Panc1 (cell line): ENCODE measurements around the gene SASH3.

Experiments
- CTCF ChIP-seq: fragments of 450-650 bp; IDR thresholded peaks from 2 replicates; pipeline ENCODE4 v1.5.1; 2017; ENCODE audit warnings: mild to moderate bottlenecking
- POLR2AphosphoS5 ChIP-seq: IDR thresholded peaks from 2 replicates; pipeline ENCODE4 v1.6.1; 2012; ENCODE audit warnings: mild to moderate bottlenecking, low read depth, low read length, moderate library complexity

- TF ChIP-seq CTCF, result peak; percentile 75
- TF ChIP-seq POLR2AphosphoS5, result no peak
These were observed 25.4 kb upstream of the SASH3 start for GRCh38 chrX:129754056-129755024.
